LNCAP (cell line): ENCODE data around the gene ADGRA1.

Experiments
- CTCF ChIP-seq: fragments of 450-650 bp; IDR thresholded peaks from 2 replicates; pipeline ENCODE4 v1.5.1; 2017; ENCODE audit warnings: mild to moderate bottlenecking

Gene ADGRA1

GRCh38 chr10:133088179-133088955 lies 643 bp downstream of the ADGRA1 start:
- no peak for TF ChIP-seq CTCF

- TF ChIP-seq CTCF = no peak
Measured at GRCh38 chr10:133088956-133089800, 1.5 kb downstream of the ADGRA1 start.

GRCh38 chr10:133090101-133090500 lies 2.4 kb downstream of the ADGRA1 start:
- TF ChIP-seq CTCF = no peak

- no peak for TF ChIP-seq CTCF
Measured at GRCh38 chr10:133090654-133091053, 2.9 kb downstream of the ADGRA1 start.

GRCh38 chr10:133091316-133091715 lies 3.6 kb downstream of the ADGRA1 start:
- no peak for TF ChIP-seq CTCF

- no peak for TF ChIP-seq CTCF
Measured at GRCh38 chr10:133093291-133093690, 5.6 kb downstream of the ADGRA1 start.

- no peak for TF ChIP-seq CTCF
Measured at GRCh38 chr10:133094286-133094685, 6.6 kb downstream of the ADGRA1 start.
